ENCODE data around the gene CORO2A. TPM values are rescaled to one million over a fixed set of nuclear protein-coding genes. Genes with fewer than 3 reads are reported as not detected.

Gene CORO2A
- total and polyA plus RNA-seq, 2 of the 13 experiments (the other 11 are each of a cell fraction or from before 2014, with no cell fraction given) = 14.4 to 15.3 TPM

DNA sequence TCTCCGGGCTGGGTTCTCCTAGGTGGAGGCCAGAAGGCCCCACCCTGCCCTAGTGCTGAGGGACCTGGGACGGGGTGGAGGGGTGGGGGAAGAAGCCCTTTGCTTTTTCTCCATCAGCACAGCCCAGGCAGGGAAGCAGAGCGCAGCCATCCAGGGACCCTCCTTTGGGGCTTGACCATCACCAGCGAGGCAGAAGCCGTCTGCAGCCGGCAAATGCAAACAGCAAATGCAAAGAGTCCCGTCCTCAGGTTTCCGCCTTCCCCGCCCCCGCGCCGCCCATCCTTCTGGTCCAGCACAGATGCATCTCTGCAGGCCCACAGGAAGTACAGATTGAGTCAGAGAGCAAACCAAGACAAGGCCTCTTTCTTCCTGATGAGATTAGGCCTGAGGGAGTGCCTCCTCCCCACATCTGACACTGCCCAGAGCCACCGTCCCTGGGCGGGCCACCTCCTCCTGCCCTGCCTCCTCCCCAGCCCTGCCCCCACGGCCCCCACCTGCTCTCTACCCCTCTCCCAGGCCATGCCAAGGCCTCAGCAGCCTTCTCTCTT, 23.4 kb downstream of the CORO2A start (continued):
- TF ChIP-seq KDM1A (CRISPR knock-in tag; IDR thresholded peaks at IDR 0.05) (peak; percentile 67; the same call in 1 of the 2 replicates), CBX1 (IDR thresholded peaks at IDR 0.05; ENCODE audit: low read depth) (no peak), NR2F2 (IDR thresholded peaks at IDR 0.05; ENCODE audit: borderline replicate concordance, low read depth) (no peak), FOXK1 (CRISPR knock-in tag; IDR thresholded peaks at IDR 0.05; ENCODE audit: borderline replicate concordance, low read depth) (no peak), TSC22D2 (CRISPR knock-in tag; IDR thresholded peaks at IDR 0.05; ENCODE audit: borderline replicate concordance) (no peak), SIN3B (IDR thresholded peaks at IDR 0.05; ENCODE audit: low read length) (no peak), ZNF597 (CRISPR knock-in tag; IDR thresholded peaks at IDR 0.05) (no peak), KLF16 (CRISPR knock-in tag; IDR thresholded peaks at IDR 0.05) (peak in 1 of 2 experiments; percentile 34; a peak in 1 of 4 replicates), XRCC5 (optimal IDR thresholded peaks at IDR 0.05; ENCODE audit: low read length) (no peak), ZNF775 (CRISPR knock-in tag; IDR thresholded peaks at IDR 0.05; ENCODE audit: borderline replicate concordance) (no peak), NAIF1 (CRISPR knock-in tag; IDR thresholded peaks at IDR 0.05; ENCODE audit: borderline replicate concordance) (no peak), ZNF17 (CRISPR knock-in tag; IDR thresholded peaks at IDR 0.05) (no peak), TBX2 (CRISPR knock-in tag; IDR thresholded peaks at IDR 0.05; ENCODE audit: borderline replicate concordance) (peak; percentile 22; the same call in 1 of the 2 replicates), ZNF746 (CRISPR knock-in tag; IDR thresholded peaks at IDR 0.05) (no peak), ETV5 (CRISPR knock-in tag; IDR thresholded peaks at IDR 0.05; ENCODE audit: borderline replicate concordance) (peak; percentile 87), ZNF740 (CRISPR knock-in tag; IDR thresholded peaks at IDR 0.05) (no peak), FOXA1 (IDR thresholded peaks at IDR 0.05) (no peak), FOXA1 (CRISPR knock-in tag; IDR thresholded peaks at IDR 0.05) (0 out of 2 replicates have a peak, but pooled peaks have one; percentile 28), MXD1 (CRISPR knock-in tag; IDR thresholded peaks at IDR 0.05) (no peak), TCF7 (IDR thresholded peaks at IDR 0.05; ENCODE audit: low read depth) (peak; percentile 27; the same call in 1 of the 2 replicates)
- TF ChIP-seq, protein P1, sequence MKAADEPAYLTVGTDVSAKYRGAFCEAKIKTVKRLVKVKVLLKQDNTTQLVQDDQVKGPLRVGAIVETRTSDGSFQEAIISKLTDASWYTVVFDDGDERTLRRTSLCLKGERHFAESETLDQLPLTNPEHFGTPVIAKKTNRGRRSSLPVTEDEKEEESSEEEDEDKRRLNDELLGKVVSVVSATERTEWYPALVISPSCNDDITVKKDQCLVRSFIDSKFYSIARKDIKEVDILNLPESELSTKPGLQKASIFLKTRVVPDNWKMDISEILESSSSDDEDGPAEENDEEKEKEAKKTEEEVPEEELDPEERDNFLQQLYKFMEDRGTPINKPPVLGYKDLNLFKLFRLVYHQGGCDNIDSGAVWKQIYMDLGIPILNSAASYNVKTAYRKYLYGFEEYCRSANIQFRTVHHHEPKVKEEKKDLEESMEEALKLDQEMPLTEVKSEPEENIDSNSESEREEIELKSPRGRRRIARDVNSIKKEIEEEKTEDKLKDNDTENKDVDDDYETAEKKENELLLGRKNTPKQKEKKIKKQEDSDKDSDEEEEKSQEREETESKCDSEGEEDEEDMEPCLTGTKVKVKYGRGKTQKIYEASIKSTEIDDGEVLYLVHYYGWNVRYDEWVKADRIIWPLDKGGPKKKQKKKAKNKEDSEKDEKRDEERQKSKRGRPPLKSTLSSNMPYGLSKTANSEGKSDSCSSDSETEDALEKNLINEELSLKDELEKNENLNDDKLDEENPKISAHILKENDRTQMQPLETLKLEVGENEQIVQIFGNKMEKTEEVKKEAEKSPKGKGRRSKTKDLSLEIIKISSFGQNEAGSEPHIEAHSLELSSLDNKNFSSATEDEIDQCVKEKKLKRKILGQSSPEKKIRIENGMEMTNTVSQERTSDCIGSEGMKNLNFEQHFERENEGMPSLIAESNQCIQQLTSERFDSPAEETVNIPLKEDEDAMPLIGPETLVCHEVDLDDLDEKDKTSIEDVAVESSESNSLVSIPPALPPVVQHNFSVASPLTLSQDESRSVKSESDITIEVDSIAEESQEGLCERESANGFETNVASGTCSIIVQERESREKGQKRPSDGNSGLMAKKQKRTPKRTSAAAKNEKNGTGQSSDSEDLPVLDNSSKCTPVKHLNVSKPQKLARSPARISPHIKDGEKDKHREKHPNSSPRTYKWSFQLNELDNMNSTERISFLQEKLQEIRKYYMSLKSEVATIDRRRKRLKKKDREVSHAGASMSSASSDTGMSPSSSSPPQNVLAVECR (CRISPR knock-in tag; IDR thresholded peaks at IDR 0.05; ENCODE audit: borderline replicate concordance) = peak; percentile 17; the same call in 1 of the 2 replicates
- TF ChIP-seq, protein P2, sequence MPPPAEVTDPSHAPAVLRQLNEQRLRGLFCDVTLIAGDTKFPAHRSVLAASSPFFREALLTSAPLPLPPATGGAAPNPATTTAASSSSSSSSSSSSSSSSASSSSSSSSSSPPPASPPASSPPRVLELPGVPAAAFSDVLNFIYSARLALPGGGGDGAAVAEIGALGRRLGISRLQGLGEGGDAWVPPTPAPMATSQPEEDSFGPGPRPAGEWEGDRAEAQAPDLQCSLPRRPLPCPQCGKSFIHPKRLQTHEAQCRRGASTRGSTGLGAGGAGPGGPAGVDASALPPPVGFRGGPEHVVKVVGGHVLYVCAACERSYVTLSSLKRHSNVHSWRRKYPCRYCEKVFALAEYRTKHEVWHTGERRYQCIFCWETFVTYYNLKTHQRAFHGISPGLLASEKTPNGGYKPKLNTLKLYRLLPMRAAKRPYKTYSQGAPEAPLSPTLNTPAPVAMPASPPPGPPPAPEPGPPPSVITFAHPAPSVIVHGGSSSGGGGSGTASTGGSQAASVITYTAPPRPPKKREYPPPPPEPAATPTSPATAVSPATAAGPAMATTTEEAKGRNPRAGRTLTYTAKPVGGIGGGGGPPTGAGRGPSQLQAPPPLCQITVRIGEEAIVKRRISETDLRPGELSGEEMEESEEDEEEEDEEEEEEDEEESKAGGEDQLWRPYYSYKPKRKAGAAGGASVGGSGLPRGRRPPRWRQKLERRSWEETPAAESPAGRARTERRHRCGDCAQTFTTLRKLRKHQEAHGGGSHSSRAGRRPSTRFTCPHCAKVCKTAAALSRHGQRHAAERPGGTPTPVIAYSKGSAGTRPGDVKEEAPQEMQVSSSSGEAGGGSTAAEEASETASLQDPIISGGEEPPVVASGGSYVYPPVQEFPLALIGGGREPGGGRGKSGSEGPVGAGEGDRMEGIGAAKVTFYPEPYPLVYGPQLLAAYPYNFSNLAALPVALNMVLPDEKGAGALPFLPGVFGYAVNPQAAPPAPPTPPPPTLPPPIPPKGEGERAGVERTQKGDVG (CRISPR knock-in tag; IDR thresholded peaks at IDR 0.05; ENCODE audit: borderline replicate concordance) = no peak

Measured in HepG2 (cell line).